Natural killer cell (primary cell): ENCODE results near the gene BSDC1. TPM values are rescaled to one million over a fixed set of nuclear protein-coding genes. Genes with fewer than 3 reads are reported as not detected.

Experiments used
- ATAC-seq, 3 donors: fragments of 150-1000 bp in 2 of 3; fragments of 200-7000 bp in 1 of 3; cut with Tn5 transposase; 1 replicate in 1 of 3; 2 replicates in 2 of 3; pipeline ENCODE4 v1.10.0; 2021; ENCODE audit warnings: mild to moderate bottlenecking in 2 of 3, moderate library complexity in 2 of 3
- DNase-seq, 2 donors: peaks; one replicate each; pipeline versions ENCODE4 v3.0.0 to v3.0.0-alpha.2; 2013 to 2021; ENCODE audit warnings: mixed read lengths in 1 of 2
- H3K27ac ChIP-seq: one replicate; pipeline ENCODE4 v1.5.1; 2013; ENCODE audit warnings: mild to moderate bottlenecking, low read length
- H3K27me3 ChIP-seq: one replicate; pipeline ENCODE4 v1.6.1; 2013; ENCODE audit warnings: low read length; ENCODE audit not compliant: control insufficient read depth, insufficient read depth
- H3K36me3 ChIP-seq: one replicate; pipeline ENCODE4 v1.6.1; 2013; ENCODE audit warnings: low read length; ENCODE audit not compliant: control insufficient read depth, insufficient read depth
- H3K4me1 ChIP-seq: one replicate; pipeline ENCODE4 v1.6.1; 2013; ENCODE audit warnings: low read length; ENCODE audit not compliant: control insufficient read depth, insufficient read depth
- H3K4me3 ChIP-seq: one replicate; pipeline ENCODE4 v1.5.1; 2013; ENCODE audit warnings: low read length
- H3K9me3 ChIP-seq: one replicate; pipeline ENCODE4 v1.6.1; 2013; ENCODE audit warnings: low read length; ENCODE audit not compliant: control insufficient read depth, insufficient read depth
- H3K27ac Mint-ChIP-seq, 2 donors: one replicate each; pipeline ENCODE4 v1.8.0; 2022; ENCODE audit warnings: mild to moderate bottlenecking in 2 of 2, mixed read lengths in 2 of 2, moderate library complexity in 1 of 2
- H3K27me3 Mint-ChIP-seq, 2 donors: one replicate each; pipeline ENCODE4 v1.8.0; 2022; ENCODE audit warnings: low read depth in 2 of 2, mixed read lengths in 2 of 2
- H3K36me3 Mint-ChIP-seq: one replicate; pipeline ENCODE4 v1.8.0; 2022; ENCODE audit warnings: mixed read lengths
- H3K4me1 Mint-ChIP-seq, 2 donors: one replicate each; pipeline ENCODE4 v1.8.0; 2022; ENCODE audit warnings: mixed read lengths in 2 of 2
- H3K4me3 Mint-ChIP-seq: one replicate; pipeline ENCODE4 v1.8.0; 2022; ENCODE audit warnings: mild to moderate bottlenecking, moderate library complexity, mixed read lengths
- H3K9me3 Mint-ChIP-seq, 2 donors: one replicate each; pipeline ENCODE4 v1.8.0; 2022; ENCODE audit warnings: mixed read lengths in 2 of 2
- WGBS: methylation state at CpG from one replicate; pipeline ENCODE4 v1.1.7; 2013; ENCODE audit warnings: missing lambda C conversion rate; ENCODE audit not compliant: insufficient coverage; 5-methylcytosine and 5-hydroxymethylcytosine counted together
- intact Hi-C: fragments of 100-400 bp; cut with micrococcal nuclease; formaldehyde crosslinking; loops from one replicate; pipeline ENCODE4 v1.14.2; 2022
- total RNA-seq, 4 donors: library from RNA; stranded (reverse); fragments of 120-200 nt in 1 of 4; gene quantifications; one replicate each; pipeline versions ENCODE4 v1.2.3 to v1.2.4, GENCODE V29; 2013 to 2022
- TF ChIP-seq, protein P1 (sequence below): fragments of 200-600 bp; IDR thresholded peaks from one replicate; pipeline ENCODE4 v1.8.0; 2022; ENCODE audit warnings: antibody characterized with exemption

Gene BSDC1
- total RNA-seq, 3 donors from 2014 or later (not counting 1 experiment from before 2014, with no cell fraction given) = 150 to 203 (median 174) TPM

DNA sequence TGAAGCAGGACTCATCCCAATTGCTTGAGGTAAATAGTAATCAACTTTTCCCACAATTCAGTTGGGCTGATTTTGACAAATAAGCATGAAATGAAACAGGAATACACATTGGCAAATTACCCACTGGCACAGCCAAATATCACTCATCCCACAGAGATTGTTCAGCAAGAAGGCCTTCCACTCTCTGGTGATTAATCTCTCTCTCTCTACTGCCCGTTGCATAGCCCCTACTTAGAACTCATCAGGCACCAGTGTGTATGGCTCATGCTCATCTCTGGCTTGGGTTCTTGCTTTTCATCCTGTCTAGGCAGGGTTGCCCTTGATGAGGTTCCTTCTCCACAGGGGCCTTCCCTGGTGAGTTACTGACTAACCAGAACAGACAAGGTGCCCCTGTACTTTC is 1.1 kb downstream of the BSDC1 start:
- DNase-seq (no peak), ATAC-seq (no peak)
- H3K9me3 Mint-ChIP-seq = no peaks in the 10 kb centered on the region
- TF ChIP-seq, protein P1, sequence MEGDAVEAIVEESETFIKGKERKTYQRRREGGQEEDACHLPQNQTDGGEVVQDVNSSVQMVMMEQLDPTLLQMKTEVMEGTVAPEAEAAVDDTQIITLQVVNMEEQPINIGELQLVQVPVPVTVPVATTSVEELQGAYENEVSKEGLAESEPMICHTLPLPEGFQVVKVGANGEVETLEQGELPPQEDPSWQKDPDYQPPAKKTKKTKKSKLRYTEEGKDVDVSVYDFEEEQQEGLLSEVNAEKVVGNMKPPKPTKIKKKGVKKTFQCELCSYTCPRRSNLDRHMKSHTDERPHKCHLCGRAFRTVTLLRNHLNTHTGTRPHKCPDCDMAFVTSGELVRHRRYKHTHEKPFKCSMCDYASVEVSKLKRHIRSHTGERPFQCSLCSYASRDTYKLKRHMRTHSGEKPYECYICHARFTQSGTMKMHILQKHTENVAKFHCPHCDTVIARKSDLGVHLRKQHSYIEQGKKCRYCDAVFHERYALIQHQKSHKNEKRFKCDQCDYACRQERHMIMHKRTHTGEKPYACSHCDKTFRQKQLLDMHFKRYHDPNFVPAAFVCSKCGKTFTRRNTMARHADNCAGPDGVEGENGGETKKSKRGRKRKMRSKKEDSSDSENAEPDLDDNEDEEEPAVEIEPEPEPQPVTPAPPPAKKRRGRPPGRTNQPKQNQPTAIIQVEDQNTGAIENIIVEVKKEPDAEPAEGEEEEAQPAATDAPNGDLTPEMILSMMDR = no peak
- peak overlapping the region; percentile 100 for H3K4me3 Mint-ChIP-seq
- Histone ChIP-seq H3K9me3 (no peaks in the 10 kb centered on the region), H3K4me1 (peaks cover 16% of the 10 kb centered on the region), H3K27ac (peak overlapping the region; percentile 91), H3K36me3 (peaks cover 21% of the 10 kb centered on the region), H3K27me3 (no peaks in the 10 kb centered on the region), H3K4me3 (no peak overlapping the region)
- H3K27ac Mint-ChIP-seq = peak overlapping the region; percentile 97 to 98
- no peaks in the 10 kb centered on the region for H3K36me3 Mint-ChIP-seq
- 89% methylated on average over 1 of the region's 1 CpG for WGBS
- peaks cover 0 to 4% of the 10 kb centered on the region in 2 donors for H3K27me3 Mint-ChIP-seq
- intact Hi-C loops = loop anchor here (5.0 kb wide), 1 partner anchor 41 kb away; no protein-coding TSS in a partner anchor
- H3K4me1 Mint-ChIP-seq = peaks cover 21 to 22% of the 10 kb centered on the region in 2 donors

DNA sequence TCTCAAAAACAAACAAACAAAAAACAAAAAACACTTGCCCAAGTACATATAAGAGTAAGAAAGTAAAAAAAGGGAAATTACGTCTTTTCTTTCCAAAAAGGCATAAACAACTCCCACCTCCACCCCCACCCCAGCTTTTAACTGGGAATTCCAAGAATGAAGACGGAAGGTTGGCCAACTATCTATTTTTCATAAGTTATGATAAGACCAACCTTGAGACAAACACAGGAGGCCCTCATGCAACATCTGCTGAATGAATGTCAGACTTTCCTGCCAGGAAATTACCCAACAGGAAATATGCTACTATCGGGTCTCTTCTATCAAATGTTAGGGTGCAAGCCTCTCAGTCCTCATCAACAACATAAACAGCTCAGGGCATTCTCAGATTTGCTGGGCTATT is 1.9 kb downstream of the BSDC1 start:
- Histone ChIP-seq H3K4me1 (peaks cover 16% of the 10 kb centered on the region), H3K4me3 (no peak overlapping the region)

DNA sequence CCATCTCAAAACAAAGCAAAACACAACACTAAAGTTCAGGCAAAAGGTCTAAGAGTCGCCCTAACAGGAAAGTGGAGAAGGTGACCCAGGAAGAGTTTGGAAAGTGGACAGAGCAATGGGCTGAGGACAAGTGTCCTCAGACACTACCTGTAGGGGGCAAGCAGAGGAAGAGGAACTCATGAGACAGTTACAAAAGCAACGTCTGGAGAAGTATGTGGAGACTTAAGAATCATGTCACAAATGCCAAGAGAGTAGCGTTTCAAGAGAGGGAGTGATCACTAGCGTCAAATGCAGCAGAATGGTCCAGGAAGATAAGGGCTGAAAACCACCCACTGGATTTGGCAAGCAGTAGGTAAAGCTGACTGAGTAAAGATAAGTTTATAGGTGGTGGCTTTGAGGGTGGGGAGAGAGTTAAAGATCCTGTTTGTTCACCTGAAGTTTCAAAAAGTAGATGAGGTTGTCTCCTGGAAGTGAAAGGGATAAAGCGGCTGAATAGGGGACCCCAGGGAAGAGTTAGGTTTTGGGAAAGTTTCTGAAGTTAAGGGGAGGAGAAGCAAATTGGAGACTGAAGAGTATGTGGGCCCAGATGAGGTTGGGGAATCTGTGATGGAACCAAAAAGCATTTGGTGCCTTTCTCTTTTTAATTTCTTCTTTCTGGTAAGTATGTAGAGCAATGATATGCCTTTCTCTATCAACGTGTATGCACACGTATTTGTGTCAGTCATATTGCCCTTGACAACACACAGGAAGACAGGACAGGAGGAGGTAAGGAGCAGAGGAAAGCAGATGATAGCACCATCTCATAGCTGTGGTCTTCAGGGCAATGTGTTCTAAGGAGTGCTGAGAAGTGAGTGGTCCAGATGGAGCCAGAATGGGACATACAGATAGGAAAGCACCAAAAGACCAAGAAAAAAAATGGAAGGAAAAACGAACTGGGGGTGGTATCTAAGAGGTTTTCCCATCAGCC is 3.1 kb downstream of the BSDC1 start:
- no peaks in the 10 kb centered on the region for H3K36me3 Mint-ChIP-seq
- 85% methylated on average over 7 of the region's 8 CpGs for WGBS
- no peaks in the 10 kb centered on the region for H3K9me3 ChIP-seq
- peaks cover 16% of the 10 kb centered on the region for H3K4me1 ChIP-seq
- no peak overlapping the region for H3K4me3 ChIP-seq
- no peaks in the 10 kb centered on the region for H3K9me3 Mint-ChIP-seq
- no peak overlapping the region for H3K4me3 Mint-ChIP-seq
- TF ChIP-seq, protein P1 = no peak
- H3K27ac Mint-ChIP-seq = no peak overlapping the region
- DNase-seq (no peak), ATAC-seq (no peak)
- H3K4me1 Mint-ChIP-seq = peaks cover 21 to 22% of the 10 kb centered on the region in 2 donors
- intact Hi-C loops = loop anchor here (5.0 kb wide), 1 partner anchor 39 kb away; no protein-coding TSS in a partner anchor
- peaks cover 34% of the 10 kb centered on the region for H3K36me3 ChIP-seq
- no peaks in the 10 kb centered on the region for H3K27me3 Mint-ChIP-seq
- no peak overlapping the region for H3K27ac ChIP-seq
- H3K27me3 ChIP-seq = no peaks in the 10 kb centered on the region

More for the DNA sequence above, 1.9 kb downstream of the BSDC1 start:
- ATAC-seq (no peak), DNase-seq (no peak)
- WGBS = 62% methylated on average over 3 of the region's 3 CpGs
- intact Hi-C loops = loop anchor here (5.0 kb wide), 1 partner anchor 40 kb away; no protein-coding TSS in a partner anchor
- H3K9me3 Mint-ChIP-seq = no peaks in the 10 kb centered on the region
- H3K4me1 Mint-ChIP-seq = peaks cover 21 to 22% of the 10 kb centered on the region in 2 donors
- no peak overlapping the region for H3K27ac ChIP-seq
- no peaks in the 10 kb centered on the region for H3K9me3 ChIP-seq
- no peaks in the 10 kb centered on the region for H3K36me3 Mint-ChIP-seq
- H3K27ac Mint-ChIP-seq = peak overlapping the region in 1 of 2 donors; percentile 53
- TF ChIP-seq, protein P1 = no peak
- peak overlapping the region; percentile 57 for H3K4me3 Mint-ChIP-seq
- peaks cover 0 to 3% of the 10 kb centered on the region in 2 donors for H3K27me3 Mint-ChIP-seq
- no peaks in the 10 kb centered on the region for H3K27me3 ChIP-seq
- H3K36me3 ChIP-seq = peaks cover 26% of the 10 kb centered on the region
